ENCODE results near the gene RHOT2. TPM values are rescaled to one million over a fixed set of nuclear protein-coding genes. Genes with fewer than 3 reads are reported as not detected.
"Not testable (repeated sequence)": the region's sequence is repeated elsewhere in the genome, so short reads cannot be mapped to it uniquely, and the experiment has no call there.

Gene RHOT2
- total RNA-seq, 1 donor from 2014 or later = 73.8 TPM

DNA sequence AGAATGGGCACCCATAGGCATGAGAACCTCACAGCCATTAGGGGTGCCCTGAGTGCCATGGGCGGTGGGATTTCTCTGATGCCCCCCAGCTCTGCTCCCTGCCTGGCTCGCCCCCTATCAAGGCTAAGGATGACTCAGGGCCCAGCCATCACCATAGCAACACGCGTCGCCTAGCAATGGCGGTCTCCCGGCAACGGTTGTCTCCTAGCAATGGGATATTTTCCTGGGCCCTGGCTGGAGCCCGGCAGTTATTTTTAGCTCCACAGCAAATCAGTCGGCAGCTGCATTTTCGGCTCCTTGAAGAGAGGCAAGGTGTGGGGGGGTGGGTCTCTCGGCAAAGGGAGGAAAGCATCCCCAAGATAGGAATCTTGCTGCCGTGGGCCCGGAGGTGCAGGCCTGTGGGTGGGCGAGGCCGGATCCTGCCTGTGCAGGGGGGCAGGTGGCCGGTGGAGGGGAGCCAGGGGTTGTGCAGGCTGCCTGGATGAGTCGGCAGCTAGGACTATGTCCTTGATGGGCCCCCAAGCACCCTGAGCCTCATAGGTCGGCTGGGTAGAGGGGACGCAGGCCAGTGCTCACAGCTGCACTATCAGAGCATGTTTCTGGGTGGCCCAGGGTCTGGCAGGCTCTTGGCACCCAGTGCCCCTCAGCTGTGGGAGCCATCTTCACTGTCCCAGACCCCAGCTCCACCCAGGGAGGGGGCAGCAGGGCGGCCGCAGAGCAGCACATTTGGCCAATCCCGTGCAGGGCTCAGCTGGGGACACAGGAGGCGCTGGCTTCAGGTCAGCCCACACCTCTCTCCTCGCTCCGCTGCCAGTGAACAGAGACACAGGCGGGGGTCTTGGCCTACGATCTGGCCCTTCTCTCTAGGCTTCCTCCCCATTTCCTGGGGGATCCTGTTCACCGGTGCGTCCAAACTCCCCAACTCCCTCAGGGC, 41.9 kb downstream of the RHOT2 start:
- no peak for DNase-seq (ENCODE audit: low read depth)
- no peak for TF ChIP-seq CTCF (conservative IDR thresholded peaks at IDR 0.05; ENCODE audit: low read depth, low read length)
- no peak overlapping the region for H3K4me3 ChIP-seq (ENCODE audit: low read depth, low read length)

- DNase-seq (ENCODE audit: low read depth) = no peak
- TF ChIP-seq CTCF (conservative IDR thresholded peaks at IDR 0.05; ENCODE audit: low read depth, low read length) = no peak
- H3K4me3 ChIP-seq (ENCODE audit: low read depth, low read length) = no peak overlapping the region
Measured at GRCh38 chr16:710500-711075, 42.7 kb downstream of the RHOT2 start.

GRCh38 chr16:711084-711483, 43.2 kb downstream of the RHOT2 start:
- H3K4me3 ChIP-seq (ENCODE audit: low read depth, low read length) = no peak overlapping the region
- DNase-seq (ENCODE audit: low read depth) = no peak
- no peak for TF ChIP-seq CTCF (conservative IDR thresholded peaks at IDR 0.05; ENCODE audit: low read depth, low read length)

- no peak for DNase-seq (ENCODE audit: low read depth)
- TF ChIP-seq CTCF (conservative IDR thresholded peaks at IDR 0.05; ENCODE audit: low read depth, low read length) = peak; percentile 78
- no peak overlapping the region for H3K4me3 ChIP-seq (ENCODE audit: low read depth, low read length)
Measured at GRCh38 chr16:711548-712320, 43.8 kb downstream of the RHOT2 start.

- not testable (repeated sequence) for H3K4me3 ChIP-seq (ENCODE audit: low read depth, low read length)
- DNase-seq (ENCODE audit: low read depth) = peak; percentile 98
- peak; percentile 57 for TF ChIP-seq CTCF (conservative IDR thresholded peaks at IDR 0.05; ENCODE audit: low read depth, low read length)
Measured at GRCh38 chr16:712740-713250, 44.9 kb downstream of the RHOT2 start.

GRCh38 chr16:714079-714478, 46.1 kb downstream of the RHOT2 start:
- H3K4me3 ChIP-seq (ENCODE audit: low read depth, low read length) = peak overlapping the region; percentile 50
- no peak for TF ChIP-seq CTCF (conservative IDR thresholded peaks at IDR 0.05; ENCODE audit: low read depth, low read length)
- no peak for DNase-seq (ENCODE audit: low read depth)

All from epithelial cell of proximal tubule (primary cell).